Subcutaneous abdominal adipose tissue (tissue), 5 donors: Measurements from ENCODE around the gene CIITA.

Experiments
- H3K27ac ChIP-seq: one replicate; pipeline ENCODE4 v1.7.0; 2013; ENCODE audit warnings: low read depth, mild to moderate bottlenecking, inconsistent platforms, low read length, moderate library complexity
- H3K27me3 ChIP-seq, 5 donors: one replicate each; pipeline ENCODE4 v1.7.0; 2013; ENCODE audit warnings: low read length in 5 of 5, inconsistent platforms in 1 of 5; ENCODE audit not compliant: control insufficient read depth in 5 of 5, insufficient read depth in 4 of 5
- H3K36me3 ChIP-seq, 5 donors: one replicate each; pipeline ENCODE4 v1.7.0; 2013; ENCODE audit warnings: low read length in 5 of 5; ENCODE audit not compliant: control insufficient read depth in 5 of 5, insufficient read depth in 5 of 5
- H3K4me1 ChIP-seq, 5 donors: one replicate each; pipeline ENCODE4 v1.7.0; 2013; ENCODE audit warnings: low read length in 5 of 5, mild to moderate bottlenecking in 3 of 5, moderate library complexity in 1 of 5; ENCODE audit not compliant: control insufficient read depth in 5 of 5, insufficient read depth in 5 of 5
- H3K4me3 ChIP-seq, 5 donors: one replicate each; pipeline ENCODE4 v1.7.0; 2013; ENCODE audit warnings: low read length in 5 of 5, low read depth in 1 of 5
- H3K9ac ChIP-seq, 5 donors: one replicate each; pipeline ENCODE4 v1.7.0; 2013; ENCODE audit warnings: low read length in 5 of 5, mild to moderate bottlenecking in 4 of 5, moderate library complexity in 3 of 5
- H3K9me3 ChIP-seq, 5 donors: one replicate each; pipeline ENCODE4 v1.7.0; 2013; ENCODE audit warnings: low read length in 5 of 5; ENCODE audit not compliant: control insufficient read depth in 5 of 5
- donor health status: healthy.
- donor health status: healthy.
- donor health status: healthy.
- donor health status: healthy.
- donor health status: healthy.

CIITA gene

GRCh38 chr16:10911267-10911666 is 34.3 kb downstream of the CIITA start:
- H3K4me3 ChIP-seq = no peak overlapping the region
- H3K36me3 ChIP-seq = peaks cover 3 to 49% (median 15%) of the 10 kb centered on the region in 5 donors

GRCh38 chr16:10916534-10916933 is 39.5 kb downstream of the CIITA start:
- Histone ChIP-seq H3K36me3 (peaks cover 0 to 27% (median 2%) of the 10 kb centered on the region in 5 donors), H3K27ac (no peak overlapping the region), H3K4me3 (no peak overlapping the region), H3K27me3 (no peaks in the 10 kb centered on the region), H3K9ac (no peak overlapping the region), H3K4me1 (peaks cover 0 to 24% (median 19%) of the 10 kb centered on the region in 5 donors), H3K9me3 (no peaks in the 10 kb centered on the region)

More at GRCh38 chr16:10911267-10911666, 34.3 kb downstream of the CIITA start:
- H3K9me3 ChIP-seq = peaks cover 0 to 3% (median 0%) of the 10 kb centered on the region in 5 donors
- H3K4me1 ChIP-seq = peaks cover 0 to 8% (median 0%) of the 10 kb centered on the region in 5 donors
- H3K27me3 ChIP-seq = no peaks in the 10 kb centered on the region
- no peak overlapping the region for H3K27ac ChIP-seq
- no peak overlapping the region for H3K9ac ChIP-seq

DNA sequence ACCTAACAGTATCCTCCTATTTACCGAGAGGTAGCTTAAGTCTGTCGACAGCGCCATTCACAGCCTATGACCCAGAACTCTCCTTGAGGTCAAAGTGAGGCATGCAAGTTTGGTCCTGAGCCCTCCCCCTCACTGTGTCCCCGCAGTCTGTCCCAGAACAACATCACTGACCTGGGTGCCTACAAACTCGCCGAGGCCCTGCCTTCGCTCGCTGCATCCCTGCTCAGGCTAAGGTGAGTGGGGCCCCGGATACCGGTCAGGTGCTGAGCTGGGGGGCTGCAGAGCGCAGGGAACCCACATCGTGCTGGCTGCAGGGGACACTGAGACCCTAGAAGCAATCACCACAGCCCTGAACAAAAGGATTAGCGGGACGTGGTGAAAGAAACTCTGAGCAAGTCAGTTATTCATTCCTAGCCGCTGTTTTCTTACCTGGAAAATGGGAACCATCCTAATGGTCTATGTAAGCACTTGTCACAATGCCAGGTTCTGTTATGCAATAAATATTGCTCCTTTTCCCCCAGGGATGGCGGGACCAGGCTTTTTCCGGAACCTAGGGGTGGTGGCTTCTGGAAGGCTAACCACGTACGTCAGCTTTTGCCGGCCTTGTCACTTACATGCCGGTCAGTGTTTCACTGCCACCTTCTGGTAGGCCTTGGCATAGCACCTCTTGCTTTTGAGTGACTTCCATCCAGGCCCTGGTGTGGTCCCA is 41.4 kb downstream of the CIITA start:
- Histone ChIP-seq H3K27me3 (no peaks in the 10 kb centered on the region), H3K4me3 (peak overlapping the region in 1 of 5 donors; percentile 8), H3K9me3 (no peaks in the 10 kb centered on the region), H3K4me1 (peaks cover 3 to 35% (median 29%) of the 10 kb centered on the region in 5 donors), H3K9ac (peak overlapping the region in 1 of 5 donors; percentile 5), H3K27ac (peak overlapping the region; percentile 58), H3K36me3 (peaks cover 0 to 43% (median 5%) of the 10 kb centered on the region in 5 donors)

DNA sequence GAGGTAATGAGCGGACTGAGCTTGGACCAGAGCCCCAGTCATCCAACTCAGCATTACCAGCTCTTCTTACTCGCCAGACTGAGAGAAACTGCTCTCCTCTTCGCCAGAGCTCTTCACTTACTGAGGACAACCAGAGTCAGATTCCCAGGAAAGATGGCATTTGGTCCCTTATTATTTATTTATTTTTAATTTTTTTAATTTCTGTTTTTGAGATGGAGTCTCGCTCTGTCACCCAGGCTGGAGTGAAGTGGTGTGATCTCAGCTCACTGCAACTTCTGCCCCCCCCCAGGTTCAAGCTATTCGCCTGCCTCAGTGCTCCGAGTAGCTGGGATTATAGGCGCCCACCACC is 42.0 kb downstream of the CIITA start:
- peaks cover 0 to 48% (median 5%) of the 10 kb centered on the region in 5 donors for H3K36me3 ChIP-seq
- peaks cover 6 to 41% (median 32%) of the 10 kb centered on the region in 5 donors for H3K4me1 ChIP-seq
- no peaks in the 10 kb centered on the region for H3K27me3 ChIP-seq
- H3K9ac ChIP-seq = no peak overlapping the region
- no peak overlapping the region for H3K27ac ChIP-seq
- no peaks in the 10 kb centered on the region for H3K9me3 ChIP-seq
- H3K4me3 ChIP-seq = no peak overlapping the region

DNA sequence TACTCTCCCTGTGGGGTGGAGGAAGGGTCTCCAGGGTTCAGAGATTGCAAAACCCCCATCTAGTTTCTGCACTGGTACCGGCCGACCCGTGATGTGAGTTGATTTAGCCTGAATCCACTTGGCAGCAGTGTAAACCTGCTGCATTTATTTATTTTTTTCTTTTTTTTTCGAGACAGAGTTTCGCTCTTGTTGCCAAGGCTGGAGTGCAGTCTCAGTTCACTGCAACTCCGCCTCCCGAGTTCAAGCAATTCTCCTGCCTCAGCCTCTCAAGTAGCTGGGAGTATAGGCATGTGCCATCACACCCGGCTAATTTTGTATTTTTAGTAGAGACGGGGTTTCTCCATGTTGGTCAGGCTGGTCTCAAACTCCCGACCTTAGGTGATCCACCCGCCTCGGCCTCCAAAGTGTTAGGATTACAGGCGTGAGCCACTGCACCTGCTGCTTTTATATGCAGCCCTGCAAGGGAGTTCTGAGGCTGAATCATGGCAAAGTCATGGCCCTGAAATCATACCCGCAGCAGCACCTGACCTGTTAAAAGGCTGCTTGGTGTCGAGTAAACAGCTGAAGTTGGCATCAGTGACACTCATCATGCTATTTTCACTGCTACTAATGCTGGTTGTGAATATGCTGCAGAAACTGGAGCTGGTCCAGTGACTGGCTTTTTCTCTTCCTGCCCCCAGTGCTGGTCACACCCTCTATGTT is 43.9 kb downstream of the CIITA start:
- no peaks in the 10 kb centered on the region for H3K27me3 ChIP-seq
- H3K27ac ChIP-seq = no peak overlapping the region
- no peak overlapping the region for H3K4me3 ChIP-seq
- H3K9ac ChIP-seq = no peak overlapping the region
- no peaks in the 10 kb centered on the region for H3K9me3 ChIP-seq
- H3K36me3 ChIP-seq = peaks cover 0 to 60% (median 17%) of the 10 kb centered on the region in 5 donors
- H3K4me1 ChIP-seq = peaks cover 6 to 43% (median 32%) of the 10 kb centered on the region in 5 donors

DNA sequence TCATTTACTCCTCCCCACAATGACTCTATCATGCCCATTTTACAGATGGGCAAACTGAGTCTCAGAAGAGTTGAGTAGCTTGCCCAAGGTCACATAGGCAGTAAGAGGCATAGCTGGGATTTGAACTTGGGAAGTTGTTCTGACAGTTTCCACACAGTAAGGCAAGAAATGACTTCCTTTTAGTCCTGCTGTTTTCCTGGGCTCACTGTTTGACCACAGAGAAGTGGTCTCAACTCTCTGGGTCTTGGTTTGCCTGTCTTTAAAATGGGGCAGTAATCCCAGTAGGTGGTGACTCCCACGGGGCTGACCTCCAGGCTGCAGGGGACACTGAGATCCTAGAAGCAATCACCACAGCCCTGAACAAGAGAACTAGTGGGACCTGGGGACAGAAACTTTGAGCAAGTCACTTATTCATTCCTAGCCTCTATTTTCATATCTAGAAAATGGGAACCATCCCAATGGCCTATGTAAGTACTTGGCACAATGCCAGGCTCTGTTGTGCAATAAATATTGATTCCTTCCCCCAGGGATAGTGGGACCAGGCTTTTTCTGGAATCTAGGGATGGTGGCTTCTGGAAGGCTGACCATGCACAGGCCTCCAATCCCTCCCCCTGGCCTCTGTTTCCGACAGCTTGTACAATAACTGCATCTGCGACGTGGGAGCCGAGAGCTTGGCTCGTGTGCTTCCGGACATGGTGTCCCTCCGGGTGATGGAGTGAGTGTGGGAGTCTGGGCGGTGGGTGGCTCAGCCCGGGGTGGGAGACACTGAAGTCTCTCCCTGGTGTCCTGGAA is 44.7 kb downstream of the CIITA start:
- no peaks in the 10 kb centered on the region for H3K9me3 ChIP-seq
- H3K27ac ChIP-seq = no peak overlapping the region
- H3K36me3 ChIP-seq = peaks cover 0 to 61% (median 19%) of the 10 kb centered on the region in 5 donors
- peak overlapping the region in 1 of 5 donors; percentile 43 for H3K9ac ChIP-seq
- H3K4me1 ChIP-seq = peaks cover 6 to 43% (median 32%) of the 10 kb centered on the region in 5 donors
- H3K27me3 ChIP-seq = no peaks in the 10 kb centered on the region
- no peak overlapping the region for H3K4me3 ChIP-seq

GRCh38 chr16:10922328-10923145 is 45.5 kb downstream of the CIITA start:
- Histone ChIP-seq H3K27ac (no peak overlapping the region), H3K36me3 (peaks cover 0 to 69% (median 23%) of the 10 kb centered on the region in 5 donors), H3K4me3 (no peak overlapping the region), H3K4me1 (peaks cover 6 to 43% (median 32%) of the 10 kb centered on the region in 5 donors), H3K9me3 (no peaks in the 10 kb centered on the region), H3K27me3 (no peaks in the 10 kb centered on the region), H3K9ac (no peak overlapping the region)

DNA sequence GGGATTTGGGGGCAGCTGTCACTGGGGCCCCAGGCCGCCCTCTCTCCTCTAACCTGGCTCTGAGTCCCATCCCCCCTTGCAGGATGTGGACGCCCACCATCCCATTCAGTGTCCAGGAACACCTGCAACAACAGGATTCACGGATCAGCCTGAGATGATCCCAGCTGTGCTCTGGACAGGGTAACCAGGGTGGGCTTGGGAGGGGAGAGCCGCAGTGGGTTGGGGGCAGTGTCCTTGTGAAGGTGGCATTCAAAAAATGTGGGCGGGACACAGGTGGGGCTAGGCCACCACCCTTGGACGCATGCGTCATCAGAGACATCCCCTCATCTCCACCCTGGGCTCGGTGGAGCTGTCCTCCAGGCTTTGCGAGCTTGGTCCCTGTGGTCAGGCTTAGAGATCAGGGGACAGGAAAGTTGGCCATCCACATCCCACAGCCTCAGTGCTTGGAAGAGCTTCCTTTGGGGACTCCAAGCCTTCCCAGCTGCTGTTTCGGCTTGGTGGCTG is 46.2 kb downstream of the CIITA start:
- Histone ChIP-seq H3K9me3 (no peaks in the 10 kb centered on the region), H3K4me3 (no peak overlapping the region), H3K9ac (no peak overlapping the region), H3K36me3 (peaks cover 0 to 70% (median 30%) of the 10 kb centered on the region in 5 donors), H3K27me3 (no peaks in the 10 kb centered on the region), H3K27ac (no peak overlapping the region), H3K4me1 (peaks cover 6 to 40% (median 30%) of the 10 kb centered on the region in 5 donors)

GRCh38 chr16:10923650-10924214 is 46.7 kb downstream of the CIITA start:
- Histone ChIP-seq H3K27ac (no peak overlapping the region), H3K4me1 (peaks cover 6 to 35% (median 25%) of the 10 kb centered on the region in 5 donors), H3K9me3 (no peaks in the 10 kb centered on the region), H3K36me3 (peaks cover 0 to 75% (median 35%) of the 10 kb centered on the region in 5 donors), H3K27me3 (no peaks in the 10 kb centered on the region), H3K4me3 (no peak overlapping the region), H3K9ac (no peak overlapping the region)
